ENCODE data around the gene SAFB.
"Not testable (repeated sequence)": the region's sequence is repeated elsewhere in the genome, so short reads cannot be mapped to it uniquely, and the experiment has no call there.

The SAFB gene

DNA sequence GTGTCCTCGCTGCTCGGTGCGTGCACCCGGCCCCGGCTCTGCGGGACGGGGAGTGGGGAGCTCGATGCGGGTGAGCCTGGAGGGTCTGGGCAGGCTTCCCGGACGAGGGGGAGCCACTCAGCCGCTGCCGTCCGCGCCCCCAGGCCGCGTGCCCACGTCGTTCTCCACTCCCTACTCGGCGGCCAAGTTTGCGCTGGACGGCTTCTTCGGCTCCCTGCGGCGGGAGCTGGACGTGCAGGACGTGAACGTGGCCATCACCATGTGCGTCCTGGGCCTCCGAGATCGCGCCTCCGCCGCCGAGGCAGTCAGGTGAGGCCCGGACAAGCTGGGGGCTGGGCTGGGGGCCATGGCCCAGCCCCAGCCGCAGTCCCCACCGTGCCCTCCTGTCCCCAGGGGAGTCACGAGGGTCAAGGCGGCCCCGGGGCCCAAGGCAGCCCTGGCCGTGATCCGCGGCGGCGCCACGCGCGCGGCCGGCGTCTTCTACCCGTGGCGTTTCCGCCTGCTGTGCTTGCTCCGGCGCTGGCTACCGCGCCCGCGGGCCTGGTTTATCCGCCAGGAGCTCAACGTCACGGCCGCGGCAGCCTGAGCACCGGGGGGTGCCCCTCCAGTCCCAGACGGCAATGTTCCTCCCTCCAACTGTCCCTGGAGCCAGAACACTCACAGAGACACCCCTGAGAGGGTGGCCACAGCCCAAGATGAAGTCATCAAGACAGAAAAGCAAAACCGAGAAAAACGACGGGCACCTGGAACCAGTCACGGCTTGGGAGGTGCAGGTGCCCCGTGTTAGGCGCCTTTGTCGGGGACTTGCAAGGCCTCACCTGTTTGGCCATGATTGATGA lies 64.7 kb downstream of the SAFB start:
- no peak for DNase-seq

DNA sequence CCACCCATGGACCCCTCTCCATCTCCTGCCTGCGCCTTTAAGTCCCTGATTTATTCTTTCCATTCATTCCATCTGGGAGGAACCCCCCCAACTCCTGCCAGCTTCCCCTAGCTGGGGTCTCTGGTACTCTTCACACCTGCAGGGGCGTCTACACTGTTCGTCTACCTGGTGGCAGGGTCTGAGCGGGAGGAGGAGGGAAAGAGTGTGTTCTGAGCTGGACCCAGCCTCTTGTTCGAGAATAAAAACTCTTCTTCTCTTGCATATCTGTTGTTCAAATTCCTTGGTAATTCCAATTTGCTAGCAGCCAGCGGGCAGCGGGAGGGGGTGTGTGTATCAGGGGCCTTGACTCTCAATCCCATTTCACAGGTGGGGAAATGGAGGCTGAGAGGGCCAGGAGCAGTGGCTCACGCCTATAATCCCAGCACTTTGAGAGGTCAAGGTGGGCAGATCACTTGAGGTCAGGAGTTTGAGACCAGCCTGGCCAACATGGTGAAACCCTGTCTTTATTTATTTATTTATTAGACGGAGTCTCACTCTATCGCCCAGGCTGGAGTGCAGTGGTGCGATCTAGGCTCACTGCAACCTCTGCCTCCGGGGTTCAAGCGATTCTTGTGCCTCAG lies 65.5 kb downstream of the SAFB start:
- DNase-seq = not testable (repeated sequence)

DNA sequence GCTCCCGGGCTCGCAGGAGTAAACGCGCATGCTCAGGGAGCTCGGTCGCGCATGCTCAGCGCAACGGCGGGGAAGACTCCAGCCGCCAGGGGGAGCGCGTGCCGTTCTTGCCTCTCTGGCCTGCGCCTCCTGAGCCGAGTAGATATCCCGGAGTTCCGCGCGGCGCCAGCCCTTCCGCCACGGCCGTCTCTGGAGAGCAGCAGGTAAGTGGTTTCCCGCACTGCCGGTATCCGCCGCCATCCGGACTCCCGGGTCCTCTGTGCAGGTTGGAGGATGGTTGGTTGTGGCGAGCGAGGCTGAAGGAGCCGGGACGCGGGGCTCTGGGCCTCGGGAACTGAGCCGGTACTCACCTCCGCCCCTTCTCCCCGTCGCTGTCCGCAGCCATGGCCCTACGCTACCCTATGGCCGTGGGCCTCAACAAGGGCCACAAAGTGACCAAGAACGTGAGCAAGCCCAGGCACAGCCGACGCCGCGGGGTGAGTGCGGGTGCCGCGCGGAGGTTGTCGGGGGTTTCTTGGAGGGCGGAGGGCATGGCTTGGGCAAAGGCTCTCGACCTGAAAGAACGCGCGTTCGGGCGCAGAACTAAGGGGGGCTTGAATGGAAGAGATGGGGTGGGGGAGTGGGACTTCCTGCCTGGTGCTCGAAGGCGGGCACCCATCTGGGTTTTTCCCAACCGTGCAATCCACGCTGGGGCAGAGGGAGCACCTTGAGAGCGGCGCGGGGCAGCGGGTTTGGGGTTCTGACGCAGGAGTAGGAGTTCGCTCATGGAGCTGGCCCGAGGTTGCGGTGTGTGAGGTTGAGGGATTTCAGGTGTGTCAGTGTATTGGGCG lies 67.5 kb downstream of the SAFB start, which contains the start of gene RPL36:
RPL36 (plus strand) TSS at position 171 of the 830 bp plus-strand sequence; CDS start at position 384, 213 bp downstream.
- peak; percentile 93 for DNase-seq

DNA sequence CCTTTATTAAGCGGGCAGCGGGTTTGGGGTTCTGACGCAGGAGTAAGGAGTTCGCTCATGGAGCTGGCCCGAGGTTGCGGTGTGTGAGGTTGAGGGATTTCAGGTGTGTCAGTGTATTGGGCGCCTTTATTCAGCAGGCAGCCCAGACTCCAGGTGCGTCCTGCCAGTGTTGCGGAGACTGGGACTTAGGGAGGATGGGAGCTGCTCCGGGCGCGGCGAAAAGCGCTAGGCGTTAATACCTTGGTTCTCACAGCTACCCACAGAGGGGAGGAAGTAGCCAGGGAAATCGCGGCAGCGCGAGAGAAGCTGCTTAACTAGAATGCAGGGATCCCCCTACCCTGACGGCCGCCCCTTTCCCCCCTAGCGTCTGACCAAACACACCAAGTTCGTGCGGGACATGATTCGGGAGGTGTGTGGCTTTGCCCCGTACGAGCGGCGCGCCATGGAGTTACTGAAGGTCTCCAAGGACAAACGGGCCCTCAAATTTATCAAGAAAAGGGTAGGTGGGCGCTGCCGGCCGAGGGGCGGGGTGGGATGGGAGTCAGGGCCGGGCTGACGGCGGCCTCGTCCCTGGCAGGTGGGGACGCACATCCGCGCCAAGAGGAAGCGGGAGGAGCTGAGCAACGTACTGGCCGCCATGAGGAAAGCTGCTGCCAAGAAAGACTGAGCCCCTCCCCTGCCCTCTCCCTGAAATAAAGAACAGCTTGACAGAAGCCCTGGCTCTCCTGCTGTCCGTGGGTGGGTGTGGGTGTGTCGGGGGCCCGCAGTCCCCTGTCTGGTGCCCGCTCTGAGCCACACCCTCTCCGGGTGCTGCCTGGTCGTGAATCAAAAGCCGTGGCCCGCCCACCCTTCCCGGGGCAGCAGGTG lies 68.3 kb downstream of the SAFB start:
- DNase-seq = no peak

DNA sequence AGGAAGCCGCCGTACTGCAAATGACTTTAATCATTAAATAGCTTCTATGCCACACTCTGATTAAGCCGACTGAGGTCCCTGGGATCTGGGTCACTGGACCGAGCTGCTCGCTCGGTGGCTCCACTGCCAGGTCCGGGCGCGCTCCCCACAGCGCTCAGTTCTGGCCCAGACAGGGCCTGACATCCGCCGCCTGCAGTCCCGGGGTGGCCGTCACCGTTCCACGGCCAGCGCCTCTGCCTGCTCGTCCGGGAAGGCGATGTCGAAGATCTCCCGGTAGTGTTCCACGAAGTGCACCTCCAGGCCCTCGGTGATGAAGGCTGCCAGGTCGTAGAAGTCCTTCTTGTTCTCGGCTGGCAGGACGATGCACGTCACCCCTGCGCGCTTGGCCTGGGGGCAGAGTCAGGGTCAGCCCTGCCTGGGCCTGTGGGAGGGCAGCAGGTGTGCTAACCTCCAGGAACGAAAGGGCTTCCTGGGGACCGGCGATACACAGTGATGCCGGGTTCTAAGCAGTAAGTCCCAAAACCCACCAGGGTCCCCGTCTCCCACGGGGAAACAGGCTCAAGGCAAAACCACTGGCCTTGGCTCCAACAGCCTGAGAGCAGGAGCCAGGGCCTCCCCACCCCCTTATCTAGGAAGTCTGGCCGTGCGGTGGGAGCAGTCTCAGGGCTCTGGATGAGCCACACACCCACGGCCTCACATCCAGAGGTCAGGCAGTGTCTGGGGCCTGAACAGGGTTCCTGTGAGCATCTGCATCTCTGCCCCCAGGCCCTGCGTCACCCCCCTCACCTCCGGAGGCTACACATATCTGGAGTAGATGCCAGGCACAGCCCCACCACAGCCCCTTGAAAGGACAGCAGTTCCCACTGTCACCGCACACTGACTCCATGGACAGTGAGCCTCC lies 69.2 kb downstream of the SAFB start:
- no peak for DNase-seq

DNA sequence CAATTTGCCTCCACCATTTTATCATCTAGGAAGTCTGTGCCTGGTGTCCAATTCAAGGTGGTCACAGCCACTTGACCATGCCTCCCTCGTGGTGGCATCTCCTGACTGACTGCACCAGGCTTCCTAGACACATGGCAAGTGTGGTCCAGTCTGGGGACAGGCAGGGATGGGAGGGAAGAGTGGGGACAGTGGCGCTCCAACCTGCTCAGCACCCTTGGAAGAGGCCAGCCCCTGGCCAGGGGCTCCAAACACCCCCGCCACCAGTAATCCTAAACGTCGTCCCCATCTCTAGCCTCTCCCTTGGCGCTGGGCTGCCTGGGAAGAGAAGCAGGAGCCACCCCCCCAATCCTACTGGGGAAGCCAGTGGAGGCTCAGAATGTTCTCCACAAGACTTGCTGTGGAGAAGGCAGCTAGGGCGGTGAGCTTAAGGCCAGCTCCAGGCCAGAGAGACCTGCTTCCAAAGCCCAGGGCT lies 69.9 kb downstream of the SAFB start:
- no peak for DNase-seq

DNA sequence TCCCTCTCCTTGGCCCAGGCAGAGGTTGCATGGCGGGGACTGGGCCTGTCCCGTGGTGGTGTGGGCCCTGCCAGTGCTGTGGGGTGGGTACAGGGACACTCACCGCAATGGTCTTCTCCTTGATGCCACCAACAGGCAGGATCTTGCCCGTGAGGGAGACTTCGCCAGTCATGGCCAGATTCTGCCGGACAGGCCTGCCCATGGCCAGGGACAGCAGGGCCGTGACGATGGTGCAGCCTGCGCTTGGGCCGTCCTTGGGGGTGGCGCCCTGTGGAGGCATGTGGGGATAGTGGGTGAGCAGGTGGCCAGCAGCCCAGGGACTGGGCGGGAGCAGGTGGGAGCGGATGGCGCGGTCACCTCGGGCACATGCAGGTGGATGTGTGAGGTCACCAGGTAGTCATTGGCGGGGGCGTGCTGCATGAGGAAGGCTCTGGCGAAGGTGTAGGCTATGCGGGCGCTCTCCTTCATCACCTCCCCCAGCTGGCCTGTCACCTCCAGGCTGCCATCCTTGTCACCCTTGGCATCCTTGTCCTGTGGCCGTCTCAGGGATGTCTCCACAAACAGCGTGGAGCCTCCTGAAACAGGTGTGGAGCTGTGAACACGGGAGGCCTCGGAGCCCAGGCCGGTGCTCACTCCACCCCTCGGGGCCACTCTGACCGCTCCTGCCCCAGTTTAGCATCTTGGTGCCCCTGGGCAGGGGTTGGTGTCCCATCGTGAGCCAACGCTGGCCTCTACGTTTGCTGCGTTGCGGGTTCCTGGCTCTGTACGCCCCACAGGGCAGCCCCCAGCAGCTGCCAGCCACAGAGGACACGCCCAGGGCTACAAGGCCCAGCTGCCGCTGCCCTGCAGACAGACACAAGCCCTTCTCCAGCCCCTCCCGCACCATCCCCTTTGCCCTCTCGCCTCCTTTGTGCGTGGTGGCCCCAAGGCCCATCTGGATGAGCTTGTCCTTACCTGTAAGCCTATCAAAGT lies 70.6 kb downstream of the SAFB start:
- DNase-seq = no peak

DNA sequence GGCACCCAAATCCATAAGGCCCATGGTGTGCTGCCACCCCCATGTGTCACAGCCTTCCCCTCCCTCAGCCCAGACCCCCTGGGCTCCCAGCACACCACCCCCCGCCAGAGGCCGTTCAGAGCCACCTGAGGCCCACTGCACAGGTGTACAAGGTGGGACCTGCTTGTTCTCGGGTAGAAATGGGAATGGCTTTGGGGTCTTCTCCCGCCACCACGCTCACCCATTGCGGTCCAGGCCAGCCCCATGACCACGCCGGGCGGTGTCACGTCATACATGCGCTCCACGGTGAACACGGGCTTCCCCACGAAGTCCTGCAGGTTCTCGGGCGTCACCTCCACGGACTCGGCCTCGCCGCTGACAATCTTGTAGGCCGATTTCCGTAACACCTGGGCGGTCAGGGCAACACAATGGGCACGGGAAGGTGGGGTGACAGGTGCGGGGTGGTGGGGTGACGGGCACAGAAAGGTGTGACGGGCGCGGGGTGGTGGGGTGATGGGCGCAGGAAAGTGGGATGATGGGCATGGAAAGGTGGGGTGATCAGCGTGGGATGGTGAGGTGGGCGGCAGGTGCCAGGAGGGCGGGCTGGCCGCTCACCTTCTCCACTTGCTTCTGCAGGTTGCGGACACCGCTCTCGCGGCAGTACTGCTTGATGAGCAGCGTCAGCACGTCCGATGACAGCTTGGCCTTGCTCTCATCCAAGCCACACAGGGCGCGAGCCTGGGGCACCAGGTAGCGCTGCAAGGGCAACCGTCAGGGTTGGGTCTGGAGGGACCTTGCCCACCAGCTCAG lies 71.5 kb downstream of the SAFB start:
- DNase-seq = no peak

DNA sequence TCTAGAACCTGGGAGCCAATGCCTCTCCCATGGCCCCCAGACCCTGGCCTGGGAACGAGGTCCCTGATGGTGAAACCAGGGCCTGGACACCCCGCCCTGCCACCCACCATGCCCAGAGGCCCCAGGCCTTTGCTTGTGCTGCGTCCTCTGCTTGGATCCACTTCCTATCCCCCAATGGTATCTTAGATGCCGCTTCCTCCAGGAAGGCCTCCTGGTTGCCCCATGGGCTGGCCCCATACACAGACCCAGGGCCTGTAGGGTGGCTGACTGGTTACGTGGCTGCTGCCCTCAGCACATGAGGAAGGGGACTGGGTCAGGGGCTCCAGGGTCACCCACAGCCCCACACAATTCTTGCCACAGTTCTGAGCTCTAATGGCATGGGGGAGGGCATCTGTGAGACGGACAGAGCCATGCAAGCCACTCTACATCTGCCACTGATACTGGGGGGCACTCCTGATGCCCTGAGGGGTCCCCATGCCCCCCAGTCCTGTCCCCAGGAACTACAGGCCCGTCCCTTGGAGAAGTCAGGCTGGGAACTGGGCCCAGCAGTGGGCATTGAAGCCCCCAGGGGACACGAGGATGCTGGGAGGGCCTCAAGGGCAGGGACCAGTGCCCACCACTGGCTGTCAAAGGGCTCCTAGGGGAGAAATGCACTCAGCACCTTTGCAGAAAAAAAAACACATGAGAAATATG lies 72.2 kb downstream of the SAFB start:
- no peak for DNase-seq

DNA sequence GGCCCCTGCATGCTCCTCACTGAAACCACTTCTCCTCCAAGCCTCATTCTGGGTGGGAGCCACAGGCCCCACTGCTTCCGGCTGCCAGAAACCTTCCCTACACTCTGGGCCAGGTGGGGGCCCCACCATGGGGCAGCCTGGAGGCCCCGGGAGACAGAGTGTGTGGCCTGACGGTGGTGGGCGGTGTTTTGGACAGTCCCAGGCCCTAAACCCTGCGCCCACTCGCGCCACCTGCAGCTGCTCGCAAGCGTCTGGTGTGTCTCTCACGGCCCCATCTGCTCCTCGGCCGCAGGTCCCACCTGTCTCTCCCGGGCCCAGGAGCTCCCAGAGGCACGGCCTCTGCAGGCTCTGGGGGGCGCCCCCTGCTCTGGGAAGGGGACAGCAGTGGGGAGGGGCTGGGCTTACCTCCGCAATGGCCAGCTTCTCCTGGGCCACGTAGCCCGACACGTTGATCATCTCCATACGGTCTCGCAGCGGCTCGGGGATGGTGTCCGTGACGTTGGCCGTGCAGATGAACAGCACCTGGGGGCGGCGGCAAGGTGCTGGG lies 72.8 kb downstream of the SAFB start:
- DNase-seq = no peak

DNA sequence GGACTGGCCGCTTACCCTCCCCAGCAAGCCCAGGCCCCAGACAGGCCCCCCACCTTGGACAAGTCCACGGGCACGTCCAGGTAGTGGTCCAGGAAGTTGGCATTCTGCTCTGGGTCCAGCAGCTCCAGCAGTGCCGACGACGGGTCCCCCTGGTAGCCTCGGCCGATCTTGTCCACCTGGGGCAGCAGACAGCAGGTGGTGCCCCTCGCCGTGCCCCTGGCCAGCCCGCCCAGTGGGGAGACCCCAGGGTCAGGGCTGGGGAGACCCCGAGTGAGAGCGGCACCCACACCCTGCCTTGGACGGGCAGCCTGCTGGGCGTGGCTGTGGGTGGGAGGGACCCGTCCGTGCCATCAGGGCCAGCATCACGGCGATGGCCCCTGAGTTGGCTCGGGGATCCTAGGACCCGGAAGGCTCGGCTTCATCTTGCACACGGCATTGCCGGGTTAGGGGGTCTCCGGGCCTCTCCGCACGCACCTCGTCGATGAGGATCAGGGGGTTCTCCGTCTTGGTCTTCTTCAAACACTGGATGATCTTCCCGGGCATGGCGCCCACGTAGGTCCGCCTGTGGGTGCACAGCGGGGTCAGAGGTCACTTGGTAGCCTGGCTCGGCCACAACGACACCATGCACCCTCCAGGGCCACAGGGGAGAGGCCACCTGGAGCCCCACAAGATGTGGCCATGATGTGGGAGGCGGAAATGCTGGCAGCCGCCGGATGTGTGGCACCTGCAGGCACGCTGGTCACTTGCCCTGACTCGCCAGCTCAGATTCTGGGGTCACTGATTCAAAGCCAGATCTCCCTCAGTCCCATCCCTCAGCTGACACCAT lies 73.5 kb downstream of the SAFB start:
- no peak for DNase-seq

DNA sequence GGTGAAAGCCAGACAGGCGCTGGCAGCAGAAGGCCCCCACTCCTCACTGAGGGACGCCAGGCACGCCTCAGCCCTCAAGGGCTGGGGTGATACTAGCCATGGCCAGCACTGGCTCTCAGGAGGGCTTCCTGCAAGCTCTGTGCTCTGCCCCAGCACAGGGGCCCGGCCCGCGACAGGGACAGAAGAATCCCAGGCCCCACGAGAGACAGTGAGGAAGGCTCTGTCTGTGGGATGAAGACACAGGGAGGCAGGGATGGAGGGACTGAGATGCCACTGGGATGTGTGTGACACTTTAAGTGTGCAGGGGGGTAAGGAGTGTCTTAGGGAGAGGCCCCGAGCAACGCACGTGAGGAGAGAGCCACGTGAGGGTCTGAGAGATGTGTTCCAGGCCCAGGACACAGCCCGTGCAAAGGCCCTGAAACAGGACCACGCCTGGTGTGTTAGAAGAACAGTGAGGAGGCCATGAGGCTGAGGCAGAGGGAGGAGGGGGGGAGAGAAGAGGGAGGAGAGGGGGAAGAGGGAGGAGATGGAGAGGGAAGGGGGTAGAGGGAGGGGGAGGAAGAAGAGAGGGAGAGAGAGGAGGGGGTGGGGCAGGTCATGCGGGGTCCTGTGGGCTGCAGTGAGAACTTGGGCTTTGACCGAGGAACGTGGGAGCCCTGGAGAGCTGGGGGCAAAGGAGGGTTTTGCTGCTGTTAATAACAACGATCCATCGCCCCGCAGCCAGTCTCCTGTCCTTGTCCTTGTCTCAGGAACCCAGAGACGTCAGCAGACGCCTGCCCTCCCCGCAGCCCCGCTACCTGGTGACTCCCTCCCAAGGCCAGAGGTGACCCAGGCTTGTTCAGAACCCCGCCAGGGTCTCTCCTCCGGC lies 74.4 kb downstream of the SAFB start:
- DNase-seq = no peak

DNA sequence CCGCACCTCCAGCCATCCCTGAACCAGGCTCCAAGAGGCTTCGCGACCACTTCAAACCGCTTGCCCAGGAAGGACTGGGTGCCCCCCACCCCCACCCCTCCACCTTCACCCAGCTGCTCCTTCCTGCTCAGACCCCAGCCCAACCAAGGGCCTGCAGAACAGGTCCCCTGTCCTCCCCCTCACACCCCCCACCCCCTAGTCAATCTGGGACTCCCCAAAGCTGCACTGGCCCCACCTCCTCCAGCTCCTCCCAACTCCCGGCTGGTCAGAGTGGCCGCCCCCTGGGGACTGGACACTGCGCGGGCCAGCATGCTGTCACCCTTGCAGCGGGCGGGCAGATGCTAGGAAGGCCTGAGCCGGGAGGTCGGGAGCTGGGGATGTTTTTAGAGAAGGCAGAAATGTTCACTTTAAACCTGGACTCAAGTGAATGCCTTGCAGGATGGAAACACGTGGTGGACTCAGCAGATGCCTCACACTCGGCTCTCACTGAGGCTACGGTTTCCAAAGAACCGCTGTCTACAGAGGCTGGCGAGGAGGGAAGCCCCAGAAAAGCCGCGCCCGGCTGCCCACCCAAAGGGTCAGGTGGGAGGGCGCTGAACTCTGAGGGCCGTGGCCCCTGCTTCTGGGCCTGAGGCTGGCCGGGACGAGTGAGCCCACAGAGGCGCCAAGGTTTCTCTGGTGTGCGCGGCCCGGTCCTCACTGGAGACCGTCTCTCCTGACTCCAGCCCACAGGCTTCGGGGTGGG lies 75.2 kb downstream of the SAFB start:
- no peak for DNase-seq

DNA sequence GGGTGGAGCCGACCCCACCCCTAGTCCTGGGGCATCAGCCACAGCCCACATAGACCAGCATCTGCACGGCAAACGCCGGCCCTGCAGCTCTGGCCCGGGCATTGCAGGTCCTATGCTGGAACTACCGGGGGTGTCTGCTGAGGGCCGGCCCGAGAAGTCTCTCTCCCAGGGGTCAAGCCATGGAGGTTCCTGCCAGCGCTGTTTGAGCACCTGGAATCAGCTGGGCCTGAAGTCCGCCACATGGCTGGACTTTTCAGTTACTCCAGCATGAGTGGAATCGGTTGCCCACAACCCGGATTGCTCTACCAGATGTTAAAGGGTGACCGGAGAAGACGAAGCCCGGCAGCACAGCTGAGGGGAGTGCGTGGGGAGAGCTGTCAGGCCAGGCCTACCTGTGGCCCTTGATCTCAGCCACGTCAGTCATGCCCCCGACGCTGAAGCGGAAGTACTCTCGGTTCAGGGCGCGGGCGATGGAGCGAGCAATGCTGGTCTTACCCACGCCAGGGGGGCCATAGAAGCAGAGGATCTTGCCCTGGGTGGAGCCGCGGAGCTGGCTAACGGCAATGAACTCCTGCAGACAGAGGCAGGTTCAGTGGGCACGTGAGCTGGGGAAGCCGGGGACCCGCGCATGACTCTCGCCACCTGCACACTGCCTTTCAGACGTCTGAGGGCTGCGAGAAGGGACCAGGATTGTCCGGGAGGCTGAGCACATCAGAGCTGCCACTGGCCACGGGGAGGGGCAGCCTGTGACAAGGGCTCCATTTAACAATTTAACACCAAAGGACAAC lies 75.9 kb downstream of the SAFB start:
- DNase-seq = no peak
